HFFc6 (cell line): ENCODE results near the gene PDCD4. TPM values are rescaled to one million over a fixed set of nuclear protein-coding genes. Genes with fewer than 3 reads are reported as not detected.

Experiments
- DNase-seq: peaks from one replicate; pipeline ENCODE4 v3.0.0-alpha.2; 2018
- H3K27ac Mint-ChIP-seq: 2 replicates; pipeline ENCODE4 v1.8.0; 2020; ENCODE audit warnings: mild to moderate bottlenecking, mixed read lengths
- H3K27me3 Mint-ChIP-seq: 2 replicates; pipeline ENCODE4 v1.8.0; 2021; ENCODE audit warnings: mild to moderate bottlenecking, moderate library complexity, mixed read lengths; ENCODE audit not compliant: insufficient read depth
- H3K36me3 Mint-ChIP-seq: 2 replicates; pipeline ENCODE4 v1.8.0; 2021; ENCODE audit warnings: low read depth, mixed read lengths
- H3K4me1 Mint-ChIP-seq: 2 replicates; pipeline ENCODE4 v1.8.0; 2020; ENCODE audit warnings: low read depth, mixed read lengths
- H3K4me3 Mint-ChIP-seq: 2 replicates; pipeline ENCODE4 v1.8.0; 2020; ENCODE audit warnings: mild to moderate bottlenecking, moderate library complexity, mixed read lengths
- H3K9me3 Mint-ChIP-seq: 2 replicates; pipeline ENCODE4 v1.8.0; 2020; ENCODE audit warnings: mild to moderate bottlenecking, mixed read lengths
- long read RNA-seq: library from polyadenylated mRNA; unstranded; transcript quantifications from one replicate; pipeline ENCODE4 v2.0.0, GENCODE V29; 2019
- total RNA-seq, 6 experiments: library from RNA; stranded (reverse); fragmentation: NEBNext Ultra II Directional; extraction: Animal tissue kit (Norgen Biotek cat#: 25700); gene quantifications; 2 replicates in 1 of 6; 3 replicates in 5 of 6; pipeline ENCODE4 v1.2.3, GENCODE V29; 2021
- TF ChIP-seq, protein P1 (sequence below): fragments of 200-600 bp; sonication (generic); IDR thresholded peaks from 2 replicates; pipeline ENCODE4 v1.5.0; 2021; ENCODE audit warnings: antibody characterized with exemption, mild to moderate bottlenecking

PDCD4 gene
- 10 to 100 TPM; 56.0 to 85.6 (median 72.8) TPM for total RNA-seq
- long read RNA-seq, transcript PDCD4-201 (12 exons, 3,602 nt): major isoform, 76 of 124 reads
- long read RNA-seq, partial matches to known transcripts: 12 of 124 reads
- long read RNA-seq, other reads (novel, unspliced or antisense): 34 of 124 reads

DNA sequence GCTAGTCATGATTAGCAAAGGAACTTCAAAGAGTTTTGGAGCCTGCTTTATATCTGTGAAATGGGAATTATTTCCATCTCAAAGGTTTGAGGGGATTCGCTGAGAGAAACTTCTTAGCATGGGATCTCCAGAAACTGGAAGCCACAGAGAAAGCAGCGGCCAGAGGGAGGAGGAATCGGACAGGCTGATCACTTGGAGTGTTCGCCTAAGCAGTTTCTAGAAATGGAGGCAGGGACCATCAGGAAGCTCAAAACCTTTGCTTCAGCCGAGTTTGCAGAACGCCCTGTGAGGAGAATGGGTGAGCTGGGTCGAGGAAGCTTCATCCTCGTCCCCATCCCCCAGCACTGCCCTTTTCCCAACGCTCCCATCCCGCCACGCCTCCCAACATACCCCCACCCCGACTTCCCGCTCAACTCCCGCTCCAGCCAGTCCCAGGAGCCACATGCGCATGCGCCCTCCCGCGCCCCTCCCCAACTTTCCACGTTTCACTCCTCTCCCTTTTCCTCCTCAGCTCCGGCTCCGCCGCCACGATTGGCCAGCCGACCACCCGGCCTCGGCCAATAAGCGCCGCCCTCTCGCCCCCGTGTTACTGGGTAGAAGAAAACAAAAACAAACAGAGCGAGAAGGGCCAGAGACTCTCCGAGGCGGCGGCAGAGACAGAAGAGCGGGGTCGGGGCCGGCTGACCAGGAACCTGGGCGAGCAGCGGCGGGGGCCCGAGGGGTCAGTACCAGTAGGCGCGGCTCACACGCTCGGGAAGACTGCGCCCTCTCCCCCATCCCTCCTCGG is at the start of gene PDCD4:
Gene PDCD4, plus strand, starts transcription at position 631 of the 787 bp plus-strand sequence. CDS start 4,100 bp downstream, outside the sequence.
- Mint-ChIP-seq H3K36me3 (no peaks in the 10 kb centered on the region), H3K27me3 (peaks cover 6% of the 10 kb centered on the region), H3K4me3 (peak within 1 kb of the TSS; percentile 94), H3K9me3 (no peaks in the 10 kb centered on the region), H3K4me1 (peaks cover 37% of the 10 kb centered on the region), H3K27ac (peak within 1 kb of the TSS; percentile 92)
- DNase-seq: peak; percentile 97
- TF ChIP-seq, protein P1, sequence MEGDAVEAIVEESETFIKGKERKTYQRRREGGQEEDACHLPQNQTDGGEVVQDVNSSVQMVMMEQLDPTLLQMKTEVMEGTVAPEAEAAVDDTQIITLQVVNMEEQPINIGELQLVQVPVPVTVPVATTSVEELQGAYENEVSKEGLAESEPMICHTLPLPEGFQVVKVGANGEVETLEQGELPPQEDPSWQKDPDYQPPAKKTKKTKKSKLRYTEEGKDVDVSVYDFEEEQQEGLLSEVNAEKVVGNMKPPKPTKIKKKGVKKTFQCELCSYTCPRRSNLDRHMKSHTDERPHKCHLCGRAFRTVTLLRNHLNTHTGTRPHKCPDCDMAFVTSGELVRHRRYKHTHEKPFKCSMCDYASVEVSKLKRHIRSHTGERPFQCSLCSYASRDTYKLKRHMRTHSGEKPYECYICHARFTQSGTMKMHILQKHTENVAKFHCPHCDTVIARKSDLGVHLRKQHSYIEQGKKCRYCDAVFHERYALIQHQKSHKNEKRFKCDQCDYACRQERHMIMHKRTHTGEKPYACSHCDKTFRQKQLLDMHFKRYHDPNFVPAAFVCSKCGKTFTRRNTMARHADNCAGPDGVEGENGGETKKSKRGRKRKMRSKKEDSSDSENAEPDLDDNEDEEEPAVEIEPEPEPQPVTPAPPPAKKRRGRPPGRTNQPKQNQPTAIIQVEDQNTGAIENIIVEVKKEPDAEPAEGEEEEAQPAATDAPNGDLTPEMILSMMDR: no peak

DNA sequence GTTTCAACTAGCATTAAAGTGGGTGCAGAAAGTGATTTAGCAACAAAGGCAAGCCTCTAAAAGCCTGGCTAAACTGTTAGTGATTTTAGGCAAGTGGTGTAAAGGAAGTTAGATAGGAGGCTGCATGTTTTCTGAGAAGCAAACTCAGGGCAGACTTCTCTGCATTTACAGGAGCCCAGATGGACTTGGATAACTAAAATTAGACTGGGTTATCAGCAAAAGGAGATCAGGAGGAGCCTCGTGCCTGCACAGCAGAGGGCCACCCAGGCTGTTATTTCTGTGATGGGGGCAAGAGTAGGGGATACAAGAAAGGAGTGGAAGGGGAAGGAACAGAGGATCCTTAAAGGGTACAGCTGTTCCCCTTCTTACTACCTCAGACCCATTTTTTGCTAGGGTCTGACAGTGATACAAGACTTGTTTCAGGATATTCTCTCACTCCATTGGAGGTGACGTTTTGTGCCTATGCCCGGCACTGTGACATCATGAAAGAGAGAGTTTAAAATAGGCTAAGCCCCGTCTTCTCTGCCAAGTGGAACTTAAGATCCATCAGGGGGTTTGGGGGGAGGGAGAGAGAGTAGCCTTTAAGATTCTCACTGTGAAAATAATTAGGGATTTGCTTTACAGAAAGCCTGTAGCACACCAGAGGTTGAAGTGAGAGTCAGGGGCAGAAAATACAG is 49.6 kb upstream of the PDCD4 start:
- peaks cover 8% of the 10 kb centered on the region; the same call in 1 of the 2 replicates for H3K4me1 Mint-ChIP-seq
- DNase-seq: no peak
- TF ChIP-seq, protein P1: no peak
- no peaks in the 10 kb centered on the region for H3K36me3 Mint-ChIP-seq
- H3K4me3 Mint-ChIP-seq: no peak overlapping the region
- H3K27ac Mint-ChIP-seq: no peak overlapping the region
- no peaks in the 10 kb centered on the region for H3K9me3 Mint-ChIP-seq
- peaks cover 22% of the 10 kb centered on the region for H3K27me3 Mint-ChIP-seq

- Mint-ChIP-seq H3K27ac (no peak overlapping the region), H3K4me3 (no peak overlapping the region), H3K27me3 (peaks cover 23% of the 10 kb centered on the region), H3K9me3 (no peaks in the 10 kb centered on the region), H3K4me1 (peaks cover 8% of the 10 kb centered on the region; the same call in 1 of the 2 replicates), H3K36me3 (no peaks in the 10 kb centered on the region)
- TF ChIP-seq, protein P1: no peak
- no peak for DNase-seq
These were observed 48.9 kb upstream of the PDCD4 start for GRCh38 chr10:110822712-110823311.

DNA sequence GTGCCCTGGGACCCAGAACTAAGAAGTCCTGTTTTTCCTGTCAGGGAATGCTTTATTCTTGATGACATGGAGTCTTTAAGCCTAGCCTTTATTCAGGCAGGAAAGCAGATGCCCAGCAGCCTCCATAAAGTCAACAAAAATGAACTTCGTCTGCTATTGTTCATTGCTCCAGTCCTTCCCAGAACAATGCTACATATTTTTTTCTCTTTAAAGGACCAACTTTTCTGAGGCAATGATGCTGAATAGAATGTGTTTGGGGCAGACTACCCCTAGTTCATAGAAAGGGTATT is 47.6 kb upstream of the PDCD4 start:
- no peak overlapping the region for H3K4me3 Mint-ChIP-seq
- TF ChIP-seq, protein P1: no peak
- peaks cover 8% of the 10 kb centered on the region; the same call in 1 of the 2 replicates for H3K4me1 Mint-ChIP-seq
- no peaks in the 10 kb centered on the region for H3K36me3 Mint-ChIP-seq
- no peak overlapping the region for H3K27ac Mint-ChIP-seq
- H3K9me3 Mint-ChIP-seq: no peaks in the 10 kb centered on the region
- peaks cover 28% of the 10 kb centered on the region for H3K27me3 Mint-ChIP-seq
- DNase-seq: no peak

GRCh38 chr10:110824660-110825059 is 47.1 kb upstream of the PDCD4 start:
- Mint-ChIP-seq H3K4me1 (peaks cover 8% of the 10 kb centered on the region; the same call in 1 of the 2 replicates), H3K27ac (no peak overlapping the region), H3K9me3 (no peaks in the 10 kb centered on the region), H3K27me3 (peaks cover 28% of the 10 kb centered on the region), H3K36me3 (no peaks in the 10 kb centered on the region), H3K4me3 (no peak overlapping the region)
- TF ChIP-seq, protein P1: no peak
- DNase-seq: no peak
